ENCODE results near the gene RHEBL1.

Gene RHEBL1

GRCh38 chr12:49037111-49037946 lies 32.5 kb downstream of the RHEBL1 start:
- DNase-seq (ENCODE audit: low read depth), result no peak

- DNase-seq (ENCODE audit: low read depth), result no peak
These were observed 33.8 kb downstream of the RHEBL1 start for GRCh38 chr12:49036029-49036428.

GRCh38 chr12:49034286-49034622 lies 35.5 kb downstream of the RHEBL1 start:
- no peak for DNase-seq (ENCODE audit: low read depth)

GRCh38 chr12:49033611-49034285 lies 36.0 kb downstream of the RHEBL1 start:
- no peak for DNase-seq (ENCODE audit: low read depth)

GRCh38 chr12:49032679-49033447 lies 36.9 kb downstream of the RHEBL1 start:
- DNase-seq (ENCODE audit: low read depth), result no peak

GRCh38 chr12:49032276-49032675 lies 37.5 kb downstream of the RHEBL1 start:
- DNase-seq (ENCODE audit: low read depth), result no peak

GRCh38 chr12:49031573-49032161 lies 38.1 kb downstream of the RHEBL1 start:
- DNase-seq (ENCODE audit: low read depth), result no peak

- DNase-seq (ENCODE audit: low read depth), result no peak
These were observed 38.8 kb downstream of the RHEBL1 start for GRCh38 chr12:49030714-49031572.

GRCh38 chr12:49030119-49030518 lies 39.7 kb downstream of the RHEBL1 start:
- no peak for DNase-seq (ENCODE audit: low read depth)

- no peak for DNase-seq (ENCODE audit: low read depth)
These were observed 41.0 kb downstream of the RHEBL1 start for GRCh38 chr12:49028666-49029275.

GRCh38 chr12:49027846-49028555 lies 41.8 kb downstream of the RHEBL1 start:
- no peak for DNase-seq (ENCODE audit: low read depth)

- DNase-seq (ENCODE audit: low read depth), result no peak
These were observed 42.9 kb downstream of the RHEBL1 start for GRCh38 chr12:49026678-49027480.

- DNase-seq (ENCODE audit: low read depth), result no peak
These were observed 43.7 kb downstream of the RHEBL1 start for GRCh38 chr12:49026101-49026500.

- no peak for DNase-seq (ENCODE audit: low read depth)
These were observed 44.3 kb downstream of the RHEBL1 start for GRCh38 chr12:49025463-49025862.

- DNase-seq (ENCODE audit: low read depth), result no peak
These were observed 45.2 kb downstream of the RHEBL1 start for GRCh38 chr12:49024543-49024942.

GRCh38 chr12:49023812-49024211 lies 46.0 kb downstream of the RHEBL1 start:
- no peak for DNase-seq (ENCODE audit: low read depth)

GRCh38 chr12:49022558-49023178 lies 47.1 kb downstream of the RHEBL1 start:
- no peak for DNase-seq (ENCODE audit: low read depth)

- DNase-seq (ENCODE audit: low read depth), result no peak
These were observed 48.4 kb downstream of the RHEBL1 start for GRCh38 chr12:49021292-49021915.

- no peak for DNase-seq (ENCODE audit: low read depth)
These were observed 49.3 kb downstream of the RHEBL1 start for GRCh38 chr12:49020441-49020840.
